ENCODE measurements around the gene PPP1R27. TPM values are rescaled to one million over a fixed set of nuclear protein-coding genes. Genes with fewer than 3 reads are reported as not detected.

The PPP1R27 gene, protein sequence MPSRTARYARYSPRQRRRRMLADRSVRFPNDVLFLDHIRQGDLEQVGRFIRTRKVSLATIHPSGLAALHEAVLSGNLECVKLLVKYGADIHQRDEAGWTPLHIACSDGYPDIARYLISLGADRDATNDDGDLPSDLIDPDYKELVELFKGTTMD
- polyA plus RNA-seq (2012; ENCODE audit: insufficient read depth, insufficient read length), result not detected

GRCh38 chr17:81834831-81835267 is at the start of gene PPP1R27:
Gene PPP1R27 (minus strand): TSS chr17:81835050. CDS start chr17:81834953, 97 bp downstream.
- H3K4me3 ChIP-seq (ENCODE audit: low read length), result peak within 1 kb of the TSS; percentile 80
- no peak for DNase-seq (ENCODE audit: low read depth, low spot score)

GRCh38 chr17:81884520-81884919 is 49.7 kb upstream of the PPP1R27 start:
- no peak overlapping the region for H3K4me3 ChIP-seq (ENCODE audit: low read length)
- no peak for DNase-seq (ENCODE audit: low read depth, low spot score)

GRCh38 chr17:81879121-81879520 is 44.3 kb upstream of the PPP1R27 start:
- DNase-seq (ENCODE audit: low read depth, low spot score), result no peak
- H3K4me3 ChIP-seq (ENCODE audit: low read length), result no peak overlapping the region

GRCh38 chr17:81878294-81878693 is 43.4 kb upstream of the PPP1R27 start:
- no peak overlapping the region for H3K4me3 ChIP-seq (ENCODE audit: low read length)
- no peak for DNase-seq (ENCODE audit: low read depth, low spot score)

DNA sequence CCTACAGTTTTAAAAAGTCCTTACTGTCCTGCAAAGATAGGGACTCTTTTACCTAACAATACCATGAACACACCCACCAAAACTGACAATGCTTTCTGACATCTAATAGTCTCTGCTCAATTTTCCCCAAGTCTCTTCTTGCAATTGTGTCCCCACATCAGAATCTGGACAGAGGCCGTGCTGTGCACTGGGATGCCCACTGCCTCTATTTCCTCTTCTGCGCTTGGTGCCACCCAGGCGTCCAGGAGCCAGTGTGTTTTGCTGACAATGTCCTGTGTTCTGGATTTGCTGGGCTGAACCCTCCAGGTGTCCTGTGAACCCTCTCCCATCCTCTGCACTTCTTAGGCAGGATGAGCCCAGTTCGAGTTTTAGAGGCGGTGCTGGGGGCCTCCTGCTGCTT is 42.7 kb upstream of the PPP1R27 start:
- no peak for DNase-seq (ENCODE audit: low read depth, low spot score)
- no peak overlapping the region for H3K4me3 ChIP-seq (ENCODE audit: low read length)

DNA sequence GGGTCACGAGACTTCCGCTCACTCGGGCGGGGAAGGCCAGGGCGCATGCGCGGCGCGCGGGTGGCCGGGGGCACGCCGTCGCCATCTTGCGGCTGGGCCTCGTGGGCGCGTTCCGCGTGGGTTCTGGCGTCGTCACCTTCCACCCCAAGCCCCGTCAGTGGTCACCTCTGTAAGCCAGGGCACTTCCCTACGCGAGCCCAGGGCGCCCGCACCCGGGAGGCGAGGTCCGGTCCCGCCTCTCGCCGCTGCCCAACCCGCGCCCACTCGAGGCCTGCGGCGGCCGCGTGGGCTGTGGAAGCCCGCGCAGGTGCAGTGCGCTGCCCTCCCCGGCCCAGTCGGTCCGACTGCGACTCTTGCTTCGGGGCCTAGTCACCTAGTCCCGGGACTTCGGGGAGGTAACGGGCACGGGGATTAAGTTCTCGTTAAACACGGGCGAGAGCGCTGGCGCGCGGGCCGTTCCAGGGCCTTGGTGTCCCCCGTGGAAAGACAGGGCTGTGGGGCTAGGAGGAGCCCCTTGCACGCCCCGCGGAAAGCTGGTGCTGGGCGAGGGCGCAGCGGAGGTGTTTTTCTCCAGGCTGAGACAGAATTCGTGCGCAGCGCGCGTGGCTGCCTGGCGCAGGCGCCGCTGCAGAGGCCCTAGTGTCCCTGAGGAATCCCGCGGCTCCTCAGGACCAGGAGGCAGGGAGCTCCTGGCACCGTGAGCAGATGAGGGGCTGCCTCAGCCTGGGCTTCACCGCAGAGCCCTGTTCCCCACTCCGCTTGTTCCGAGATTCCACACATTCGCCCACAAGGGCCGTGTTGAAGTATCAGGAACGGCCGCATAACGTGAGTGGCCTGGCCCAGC is 36.8 kb upstream of the PPP1R27 start:
- H3K4me3 ChIP-seq (ENCODE audit: low read length), result peak overlapping the region; percentile 89
- peak; percentile 80 for DNase-seq (ENCODE audit: low read depth, low spot score)

GRCh38 chr17:81870981-81871386 is 36.1 kb upstream of the PPP1R27 start, which contains the start of gene ARHGDIA:
Gene ARHGDIA (minus strand): TSS chr17:81871337. CDS start chr17:81869930, 1,407 bp downstream.
- H3K4me3 ChIP-seq (ENCODE audit: low read length), result peak within 1 kb of the TSS; percentile 89
- no peak for DNase-seq (ENCODE audit: low read depth, low spot score)

DNA sequence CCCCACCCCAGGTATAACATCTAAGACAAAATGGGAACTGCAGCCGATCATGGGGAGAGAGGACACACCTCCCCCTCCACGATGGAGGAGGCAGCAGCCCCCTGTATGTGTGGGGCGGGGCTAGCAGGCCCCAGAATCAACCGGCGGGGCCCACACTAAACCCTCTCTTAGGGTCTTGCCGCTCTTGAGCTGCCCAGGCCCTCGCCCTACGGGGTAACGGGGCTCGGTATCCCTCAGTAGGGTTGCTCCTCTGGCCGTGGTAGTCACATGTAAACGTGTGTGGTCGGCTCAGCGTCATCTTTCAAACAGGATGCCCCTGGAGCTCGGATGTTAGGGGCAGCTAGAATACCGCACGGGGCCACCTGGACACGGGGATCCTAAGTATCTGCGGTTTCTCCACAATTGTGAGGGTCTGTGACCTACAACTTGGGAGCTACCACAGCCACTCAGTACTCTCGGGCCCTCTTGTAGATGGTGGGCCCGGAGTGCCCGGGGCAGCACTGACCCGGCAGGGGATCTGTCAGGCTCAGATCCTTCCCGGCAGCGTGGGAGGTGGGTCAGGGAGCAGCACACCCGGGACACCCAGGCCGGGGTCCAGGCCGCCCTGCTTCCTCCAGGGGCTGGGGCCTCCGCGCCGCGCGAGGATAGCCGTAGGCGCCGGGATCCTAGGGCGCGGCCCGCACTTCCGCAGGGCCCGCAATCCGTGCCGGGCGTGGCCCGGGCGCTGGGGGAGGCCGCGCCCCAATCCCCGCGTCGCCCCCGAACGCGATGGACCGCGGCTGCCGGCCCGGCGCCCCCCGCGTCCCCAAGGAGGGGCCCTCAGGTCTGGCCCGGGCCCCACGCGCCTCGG is 35.5 kb upstream of the PPP1R27 start:
- peak overlapping the region; percentile 89 for H3K4me3 ChIP-seq (ENCODE audit: low read length)
- no peak for DNase-seq (ENCODE audit: low read depth, low spot score)

DNA sequence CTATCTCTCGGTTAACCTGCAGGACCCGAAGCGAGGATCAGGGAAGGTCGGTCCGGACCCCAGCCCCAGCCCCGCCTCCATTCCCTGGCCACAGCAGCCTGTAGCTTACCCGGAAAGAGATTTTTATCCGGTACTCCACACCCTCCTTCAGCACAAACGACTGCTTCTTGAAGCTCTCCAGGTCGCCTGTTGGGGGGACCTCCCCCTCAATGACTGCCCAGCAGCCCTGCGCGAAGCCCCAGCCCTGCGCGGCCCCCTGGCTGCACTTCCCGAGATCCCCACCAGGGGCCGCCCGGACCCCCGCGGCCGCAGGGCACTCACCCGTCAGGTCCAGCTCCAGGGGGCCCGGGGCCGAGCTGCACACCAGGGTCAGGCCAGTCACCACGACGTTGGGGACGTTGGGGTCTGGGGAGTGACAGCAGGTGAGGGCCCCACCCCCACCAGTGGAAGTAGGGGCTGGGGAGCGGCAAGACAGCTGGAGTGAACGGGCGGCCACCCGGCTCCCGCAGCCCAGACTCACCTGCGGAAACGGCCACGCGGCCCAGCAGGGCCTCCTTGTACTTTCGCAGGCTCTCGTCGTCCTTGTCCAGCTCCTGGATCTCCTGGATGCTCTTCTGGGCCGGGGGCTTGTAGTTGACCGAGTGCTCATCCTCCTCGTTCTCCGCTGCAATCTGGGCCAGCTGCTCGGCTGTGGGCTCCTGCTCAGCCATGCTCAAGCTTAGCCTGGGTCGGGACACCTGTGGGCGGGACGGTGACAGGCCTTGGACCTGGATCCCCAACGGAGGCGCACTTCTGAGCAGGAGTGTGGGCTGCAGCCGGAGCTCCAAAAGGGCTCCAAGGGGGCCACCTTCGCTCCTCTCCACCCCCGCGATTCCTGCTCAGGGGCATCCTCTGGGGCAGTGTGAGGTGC is 34.6 kb upstream of the PPP1R27 start:
- peak overlapping the region; percentile 89 for H3K4me3 ChIP-seq (ENCODE audit: low read length)
- no peak for DNase-seq (ENCODE audit: low read depth, low spot score)

DNA sequence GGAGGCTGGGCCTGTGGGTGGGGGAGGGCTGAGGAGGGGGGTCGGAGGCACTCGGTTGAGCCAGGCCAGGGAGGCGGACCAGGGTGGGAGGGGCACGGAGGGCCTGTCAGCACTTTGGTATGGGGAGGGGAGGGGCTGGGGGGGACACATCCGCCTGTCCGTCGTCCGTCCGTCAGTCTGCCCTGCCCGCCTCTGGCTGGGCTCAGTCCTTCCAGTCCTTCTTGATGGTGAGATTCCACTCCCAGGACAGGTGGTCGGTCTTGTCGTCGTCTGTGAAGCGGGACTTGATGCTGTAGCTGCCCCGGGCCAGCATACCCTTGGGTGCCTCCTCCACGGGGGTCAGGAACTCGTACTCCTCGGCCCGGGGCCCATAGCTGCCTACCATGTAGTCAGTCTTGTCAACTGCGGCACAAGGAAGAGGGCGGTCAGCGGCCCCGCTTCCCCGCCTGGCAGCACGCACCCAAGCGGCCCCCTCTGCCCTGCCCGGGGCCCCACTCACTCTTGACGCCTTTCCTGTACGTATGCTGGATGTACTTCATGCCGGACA is 33.9 kb upstream of the PPP1R27 start:
- DNase-seq (ENCODE audit: low read depth, low spot score), result no peak
- H3K4me3 ChIP-seq (ENCODE audit: low read length), result no peak overlapping the region

- DNase-seq (ENCODE audit: low read depth, low spot score), result no peak
These were observed 33.3 kb upstream of the PPP1R27 start for GRCh38 chr17:81867991-81868673.

DNA sequence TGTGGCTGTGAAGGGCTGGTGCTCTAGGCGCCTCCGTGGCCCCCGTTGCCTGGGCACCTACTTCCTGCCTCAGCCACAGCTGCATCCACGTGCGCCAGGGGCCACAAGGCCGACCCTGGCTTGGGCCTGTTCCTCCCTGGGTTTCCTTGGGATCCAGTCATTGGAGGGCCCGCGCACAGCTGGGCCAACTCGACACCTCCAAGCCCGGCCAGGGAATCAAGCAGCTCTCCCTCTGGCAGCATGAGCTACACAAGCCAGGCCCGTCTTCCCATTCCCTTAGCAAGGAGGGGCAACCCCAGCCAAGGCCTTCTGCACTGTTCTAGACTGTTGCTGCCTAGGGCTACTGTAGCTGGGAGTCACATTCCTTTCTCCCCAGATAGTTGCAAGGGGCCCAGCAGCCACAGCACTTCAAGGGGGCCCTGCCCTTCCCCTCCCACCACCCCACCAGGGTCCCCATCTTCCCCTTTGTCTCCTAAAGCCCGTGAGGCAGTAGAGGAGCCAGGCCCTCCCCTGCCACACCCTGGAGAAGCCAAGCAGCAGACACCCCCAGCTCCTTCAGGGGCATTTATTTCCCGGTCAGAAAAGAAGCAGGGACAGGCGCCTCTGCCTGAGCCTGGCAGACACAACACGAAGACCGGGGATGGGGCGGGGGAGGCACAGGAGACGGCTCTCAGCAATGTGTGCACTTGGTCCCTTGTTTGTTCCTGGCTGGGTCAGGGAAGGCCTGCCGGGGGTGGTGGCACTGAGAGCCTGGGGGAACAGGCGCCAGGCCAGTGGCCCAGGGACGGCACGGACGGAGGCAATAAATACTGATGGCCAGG is 32.5 kb upstream of the PPP1R27 start:
- no peak overlapping the region for H3K4me3 ChIP-seq (ENCODE audit: low read length)
- no peak for DNase-seq (ENCODE audit: low read depth, low spot score)

More at GRCh38 chr17:81867991-81868673, 33.3 kb upstream of the PPP1R27 start:
- H3K4me3 ChIP-seq (ENCODE audit: low read length), result no peak overlapping the region

DNA sequence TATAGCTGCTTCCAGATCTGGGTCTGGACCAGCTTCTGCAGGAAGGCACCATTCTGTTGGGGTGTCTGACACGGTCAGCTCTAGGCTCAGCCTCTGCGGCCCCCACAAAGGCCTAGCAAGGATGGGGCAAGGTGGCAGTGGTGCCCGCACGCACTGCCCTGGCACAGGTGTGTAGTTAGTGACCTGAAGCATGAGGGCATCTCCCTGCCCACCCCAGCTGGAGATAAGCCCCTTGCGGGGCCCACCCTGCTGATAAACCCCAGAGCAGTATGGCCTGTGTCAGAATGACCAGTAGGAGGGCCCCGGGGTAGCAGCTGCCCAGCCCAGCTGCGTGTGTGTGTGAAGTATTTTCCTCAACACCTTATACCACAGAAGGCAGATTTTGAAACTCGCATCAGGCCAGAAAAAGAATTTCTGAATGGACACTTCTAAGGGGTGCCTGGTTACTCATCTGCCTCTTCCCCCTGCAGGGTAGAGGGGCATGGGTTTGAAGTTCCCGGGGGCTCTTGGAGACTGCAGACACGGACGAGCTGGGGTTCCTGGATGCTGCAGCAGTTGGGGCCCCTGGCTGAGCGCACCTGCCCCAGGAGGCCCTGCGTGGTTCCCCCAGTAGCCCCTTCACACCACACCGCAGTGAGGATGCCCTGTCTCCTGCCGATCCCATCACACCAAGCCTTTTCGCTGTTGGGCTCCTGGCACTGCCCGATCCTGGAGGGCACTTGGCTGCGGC is 31.8 kb upstream of the PPP1R27 start:
- H3K4me3 ChIP-seq (ENCODE audit: low read length), result no peak overlapping the region
- no peak for DNase-seq (ENCODE audit: low read depth, low spot score)

DNA sequence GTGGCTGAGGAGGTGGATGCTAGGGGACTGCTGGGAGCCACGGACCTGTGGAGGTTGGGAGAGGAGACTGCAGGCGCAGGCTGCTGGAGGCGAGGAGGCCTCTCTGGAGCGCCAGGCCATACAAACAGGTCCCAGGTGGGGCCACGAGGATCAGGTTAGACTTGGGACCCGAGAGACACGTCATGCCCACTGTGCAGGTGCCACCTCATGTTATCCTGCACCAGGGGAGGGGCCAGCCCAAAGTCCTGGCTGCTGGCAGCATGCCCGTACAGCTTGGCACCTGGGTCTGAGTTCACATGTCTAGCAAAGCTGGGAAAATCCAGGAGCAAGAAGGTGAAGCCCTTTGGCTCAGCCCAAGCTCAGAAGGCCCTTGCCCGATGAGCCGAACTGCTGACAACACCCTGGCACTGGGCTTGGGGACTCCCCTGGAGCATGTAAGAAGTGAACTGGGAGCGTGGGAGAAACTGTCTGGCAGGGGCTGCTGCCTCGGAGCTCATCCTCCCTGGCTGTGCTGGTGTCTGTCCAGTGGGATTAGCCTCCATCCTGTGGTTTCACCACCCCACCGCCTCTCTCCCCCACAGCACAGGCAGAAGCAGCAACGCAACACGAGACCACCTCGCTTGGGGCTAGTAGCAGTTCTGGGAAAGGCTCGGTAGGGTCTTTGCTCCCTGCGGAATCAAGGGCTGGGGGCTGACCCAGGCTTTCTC is 31.0 kb upstream of the PPP1R27 start:
- no peak for DNase-seq (ENCODE audit: low read depth, low spot score)

DNA sequence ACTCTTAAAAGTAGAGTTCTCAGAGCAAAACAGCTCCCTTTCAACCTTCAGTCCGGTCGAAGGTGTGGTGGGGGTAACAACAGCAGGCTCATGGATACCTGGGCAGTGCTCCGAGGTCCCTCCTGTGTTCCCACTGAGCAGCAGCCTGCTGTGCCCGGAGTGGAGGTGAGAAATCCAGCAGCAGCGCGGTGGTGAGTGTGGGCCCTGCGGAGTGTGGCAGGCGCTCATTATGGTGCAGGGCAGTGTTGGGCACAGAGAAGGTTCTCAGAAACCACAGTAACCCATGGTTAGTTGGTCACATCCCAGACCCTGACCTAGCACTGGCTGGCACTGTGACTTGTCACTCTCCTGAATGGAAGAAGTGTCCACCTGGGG is 30.5 kb upstream of the PPP1R27 start:
- H3K4me3 ChIP-seq (ENCODE audit: low read length), result no peak overlapping the region
- DNase-seq (ENCODE audit: low read depth, low spot score), result no peak

More for the DNA sequence above, 31.0 kb upstream of the PPP1R27 start:
- no peak overlapping the region for H3K4me3 ChIP-seq (ENCODE audit: low read length)
